ENCODE data around the gene IRAK3.
A peak's percentile ranks its signal among the peaks of the same experiment; 100 is the strongest.
"Not testable (repeated sequence)": the region's sequence is repeated elsewhere in the genome, so short reads cannot be mapped to it uniquely, and the experiment has no call there.

Gene IRAK3

GRCh38 chr12:66169221-66170170 lies 19.5 kb upstream of the IRAK3 start, which contains the start of gene TMBIM4:
TSS of gene TMBIM4 (minus strand) at chr12:66169996. CDS start at chr12:66169951, 45 bp downstream.
- H3K27me3 ChIP-seq (ENCODE audit: control insufficient read depth in 5 of 5, insufficient read depth in 4 of 5, low read length in 5 of 5): no peaks in the 10 kb centered on the region
- H3K9me3 ChIP-seq (ENCODE audit: control insufficient read depth in 5 of 5, low read length in 5 of 5): no peaks in the 10 kb centered on the region

GRCh38 chr12:66170606-66171005 lies 18.4 kb upstream of the IRAK3 start:
- H3K9me3 ChIP-seq (ENCODE audit: control insufficient read depth in 5 of 5, low read length in 5 of 5): no peaks in the 10 kb centered on the region
- no peaks in the 10 kb centered on the region for H3K27me3 ChIP-seq (ENCODE audit: control insufficient read depth in 5 of 5, insufficient read depth in 4 of 5, low read length in 5 of 5)
- peak overlapping the region; percentile 96 for H3K27ac ChIP-seq (ENCODE audit: low read depth, low read length)
- peak overlapping the region in 1 of 5 donors; percentile 88 for H3K9ac ChIP-seq (ENCODE audit: low read length in 5 of 5)
- H3K36me3 ChIP-seq (ENCODE audit: control insufficient read depth in 5 of 5, insufficient read depth in 5 of 5, low read length in 5 of 5): peaks cover 0 to 6% (median 0%) of the 10 kb centered on the region in 5 donors
- H3K4me1 ChIP-seq (ENCODE audit: control insufficient read depth in 5 of 5, insufficient read depth in 5 of 5, low read length in 5 of 5): peaks cover 0 to 21% (median 17%) of the 10 kb centered on the region in 5 donors
- peak overlapping the region in 3 of 5 donors; percentile 86 to 99 (median 86) for H3K4me3 ChIP-seq (ENCODE audit: low read depth in 1 of 5, low read length in 5 of 5)

More at GRCh38 chr12:66169221-66170170, 19.5 kb upstream of the IRAK3 start, which contains the start of gene TMBIM4:
- H3K4me1 ChIP-seq (ENCODE audit: control insufficient read depth in 5 of 5, insufficient read depth in 5 of 5, low read length in 5 of 5): peaks cover 0 to 21% (median 17%) of the 10 kb centered on the region in 5 donors
- peak within 1 kb of the TSS; percentile 63 to 99 (median 92) for H3K9ac ChIP-seq (ENCODE audit: low read length in 5 of 5)
- peak within 1 kb of the TSS; percentile 86 to 99 (median 95) for H3K4me3 ChIP-seq (ENCODE audit: low read depth in 1 of 5, low read length in 5 of 5)
- peaks cover 0 to 6% (median 0%) of the 10 kb centered on the region in 5 donors for H3K36me3 ChIP-seq (ENCODE audit: control insufficient read depth in 5 of 5, insufficient read depth in 5 of 5, low read length in 5 of 5)
- peak within 1 kb of the TSS; percentile 96 for H3K27ac ChIP-seq (ENCODE audit: low read depth, low read length)

GRCh38 chr12:66174391-66175325 lies 14.4 kb upstream of the IRAK3 start:
- H3K27ac ChIP-seq (ENCODE audit: low read depth, low read length); H3K4me3 ChIP-seq (ENCODE audit: low read depth in 1 of 5, low read length in 5 of 5); H3K36me3 ChIP-seq (ENCODE audit: control insufficient read depth in 5 of 5, insufficient read depth in 5 of 5, low read length in 5 of 5); H3K4me1 ChIP-seq (ENCODE audit: control insufficient read depth in 5 of 5, insufficient read depth in 5 of 5, low read length in 5 of 5); H3K9ac ChIP-seq (ENCODE audit: low read length in 5 of 5); H3K9me3 ChIP-seq (ENCODE audit: control insufficient read depth in 5 of 5, low read length in 5 of 5); H3K27me3 ChIP-seq (ENCODE audit: control insufficient read depth in 5 of 5, insufficient read depth in 4 of 5, low read length in 5 of 5): not testable (repeated sequence)

- Histone ChIP-seq H3K27me3 (ENCODE audit: control insufficient read depth in 5 of 5, insufficient read depth in 4 of 5, low read length in 5 of 5) (no peaks in the 10 kb centered on the region), H3K9me3 (ENCODE audit: control insufficient read depth in 5 of 5, low read length in 5 of 5) (no peaks in the 10 kb centered on the region), H3K4me3 (ENCODE audit: low read depth in 1 of 5, low read length in 5 of 5) (no peak overlapping the region), H3K9ac (ENCODE audit: low read length in 5 of 5) (no peak overlapping the region), H3K36me3 (ENCODE audit: control insufficient read depth in 5 of 5, insufficient read depth in 5 of 5, low read length in 5 of 5) (no peaks in the 10 kb centered on the region), H3K4me1 (ENCODE audit: control insufficient read depth in 5 of 5, insufficient read depth in 5 of 5, low read length in 5 of 5) (peaks cover 0 to 8% (median 5%) of the 10 kb centered on the region in 5 donors), H3K27ac (ENCODE audit: low read depth, low read length) (no peak overlapping the region)
Measured at GRCh38 chr12:66176105-66176900, 12.7 kb upstream of the IRAK3 start.

- Histone ChIP-seq H3K27me3 (ENCODE audit: control insufficient read depth in 5 of 5, insufficient read depth in 4 of 5, low read length in 5 of 5) (peaks cover 0 to 3% (median 0%) of the 10 kb centered on the region in 5 donors), H3K4me1 (ENCODE audit: control insufficient read depth in 5 of 5, insufficient read depth in 5 of 5, low read length in 5 of 5) (peaks cover 0 to 4% (median 0%) of the 10 kb centered on the region in 5 donors), H3K36me3 (ENCODE audit: control insufficient read depth in 5 of 5, insufficient read depth in 5 of 5, low read length in 5 of 5) (no peaks in the 10 kb centered on the region), H3K27ac (ENCODE audit: low read depth, low read length) (no peak overlapping the region), H3K9ac (ENCODE audit: low read length in 5 of 5) (no peak overlapping the region), H3K4me3 (ENCODE audit: low read depth in 1 of 5, low read length in 5 of 5) (no peak overlapping the region), H3K9me3 (ENCODE audit: control insufficient read depth in 5 of 5, low read length in 5 of 5) (no peaks in the 10 kb centered on the region)
Measured at GRCh38 chr12:66182956-66183355, 6.1 kb upstream of the IRAK3 start.

- H3K4me1 ChIP-seq (ENCODE audit: control insufficient read depth in 5 of 5, insufficient read depth in 5 of 5, low read length in 5 of 5): peaks cover 0 to 15% (median 11%) of the 10 kb centered on the region in 5 donors
- not testable (repeated sequence) for H3K9me3 ChIP-seq (ENCODE audit: control insufficient read depth in 5 of 5, low read length in 5 of 5); H3K36me3 ChIP-seq (ENCODE audit: control insufficient read depth in 5 of 5, insufficient read depth in 5 of 5, low read length in 5 of 5); H3K9ac ChIP-seq (ENCODE audit: low read length in 5 of 5); H3K27ac ChIP-seq (ENCODE audit: low read depth, low read length); H3K27me3 ChIP-seq (ENCODE audit: control insufficient read depth in 5 of 5, insufficient read depth in 4 of 5, low read length in 5 of 5); H3K4me3 ChIP-seq (ENCODE audit: low read depth in 1 of 5, low read length in 5 of 5)
Measured at GRCh38 chr12:66184822-66185221, 4.2 kb upstream of the IRAK3 start.

- no peak overlapping the region for H3K9ac ChIP-seq (ENCODE audit: low read length in 5 of 5)
- H3K9me3 ChIP-seq (ENCODE audit: control insufficient read depth in 5 of 5, low read length in 5 of 5): no peaks in the 10 kb centered on the region
- H3K4me1 ChIP-seq (ENCODE audit: control insufficient read depth in 5 of 5, insufficient read depth in 5 of 5, low read length in 5 of 5): peaks cover 0 to 28% (median 14%) of the 10 kb centered on the region in 5 donors
- H3K27ac ChIP-seq (ENCODE audit: low read depth, low read length): no peak overlapping the region
- peaks cover 0 to 3% (median 0%) of the 10 kb centered on the region in 5 donors for H3K27me3 ChIP-seq (ENCODE audit: control insufficient read depth in 5 of 5, insufficient read depth in 4 of 5, low read length in 5 of 5)
- H3K36me3 ChIP-seq (ENCODE audit: control insufficient read depth in 5 of 5, insufficient read depth in 5 of 5, low read length in 5 of 5): no peaks in the 10 kb centered on the region
- no peak overlapping the region for H3K4me3 ChIP-seq (ENCODE audit: low read depth in 1 of 5, low read length in 5 of 5)
Measured at GRCh38 chr12:66187036-66187435, 2.0 kb upstream of the IRAK3 start.

GRCh38 chr12:66187821-66188220 lies 1.2 kb upstream of the IRAK3 start:
- H3K27ac ChIP-seq (ENCODE audit: low read depth, low read length): no peak overlapping the region
- peaks cover 0 to 28% (median 14%) of the 10 kb centered on the region in 5 donors for H3K4me1 ChIP-seq (ENCODE audit: control insufficient read depth in 5 of 5, insufficient read depth in 5 of 5, low read length in 5 of 5)
- no peak overlapping the region for H3K9ac ChIP-seq (ENCODE audit: low read length in 5 of 5)
- no peaks in the 10 kb centered on the region for H3K9me3 ChIP-seq (ENCODE audit: control insufficient read depth in 5 of 5, low read length in 5 of 5)
- H3K4me3 ChIP-seq (ENCODE audit: low read depth in 1 of 5, low read length in 5 of 5): no peak overlapping the region
- H3K27me3 ChIP-seq (ENCODE audit: control insufficient read depth in 5 of 5, insufficient read depth in 4 of 5, low read length in 5 of 5): no peaks in the 10 kb centered on the region
- H3K36me3 ChIP-seq (ENCODE audit: control insufficient read depth in 5 of 5, insufficient read depth in 5 of 5, low read length in 5 of 5): no peaks in the 10 kb centered on the region

- peak overlapping the region; percentile 70 to 87 (median 82) for H3K4me3 ChIP-seq (ENCODE audit: low read depth in 1 of 5, low read length in 5 of 5)
- H3K9me3 ChIP-seq (ENCODE audit: control insufficient read depth in 5 of 5, low read length in 5 of 5): no peaks in the 10 kb centered on the region
- H3K27me3 ChIP-seq (ENCODE audit: control insufficient read depth in 5 of 5, insufficient read depth in 4 of 5, low read length in 5 of 5): no peaks in the 10 kb centered on the region
- peak overlapping the region; percentile 58 for H3K27ac ChIP-seq (ENCODE audit: low read depth, low read length)
- H3K9ac ChIP-seq (ENCODE audit: low read length in 5 of 5): peak overlapping the region in 4 of 5 donors; percentile 28 to 83 (median 70)
- peaks cover 0 to 28% (median 14%) of the 10 kb centered on the region in 5 donors for H3K4me1 ChIP-seq (ENCODE audit: control insufficient read depth in 5 of 5, insufficient read depth in 5 of 5, low read length in 5 of 5)
- H3K36me3 ChIP-seq (ENCODE audit: control insufficient read depth in 5 of 5, insufficient read depth in 5 of 5, low read length in 5 of 5): peaks cover 0 to 3% (median 0%) of the 10 kb centered on the region in 5 donors
Measured at GRCh38 chr12:66189486-66189843, 451 bp downstream of the IRAK3 start.

Data from subcutaneous abdominal adipose tissue (tissue), 5 donors.